ENCODE data around the gene CHRNA9.

Gene CHRNA9

GRCh38 chr4:40317916-40318658 is 17.0 kb upstream of the CHRNA9 start:
- no peak overlapping the region for H3K4me3 ChIP-seq
- DNase-seq (ENCODE audit: low spot score): no peak
- no peak for TF ChIP-seq CTCF (IDR thresholded peaks at IDR 0.05)
- no peak overlapping the region for H3K27ac ChIP-seq

- Histone ChIP-seq H3K4me3 (no peak overlapping the region), H3K27ac (no peak overlapping the region)
- no peak for TF ChIP-seq CTCF (IDR thresholded peaks at IDR 0.05)
- DNase-seq (ENCODE audit: low spot score): no peak
Measured at GRCh38 chr4:40321574-40322275, 13.4 kb upstream of the CHRNA9 start.

GRCh38 chr4:40322811-40323210 is 12.3 kb upstream of the CHRNA9 start:
- Histone ChIP-seq H3K27ac (no peak overlapping the region), H3K4me3 (no peak overlapping the region)
- DNase-seq (ENCODE audit: low spot score): no peak
- no peak for TF ChIP-seq CTCF (IDR thresholded peaks at IDR 0.05)

GRCh38 chr4:40323866-40324265 is 11.3 kb upstream of the CHRNA9 start:
- H3K27ac ChIP-seq: no peak overlapping the region
- no peak for TF ChIP-seq CTCF (IDR thresholded peaks at IDR 0.05)
- no peak for DNase-seq (ENCODE audit: low spot score)

GRCh38 chr4:40325406-40326019 is 9.6 kb upstream of the CHRNA9 start:
- DNase-seq (ENCODE audit: low spot score): no peak
- TF ChIP-seq CTCF (IDR thresholded peaks at IDR 0.05): peak; percentile 31
- Histone ChIP-seq H3K4me3 (no peak overlapping the region), H3K27ac (no peak overlapping the region)

More at GRCh38 chr4:40323866-40324265, 11.3 kb upstream of the CHRNA9 start:
- H3K4me3 ChIP-seq: no peak overlapping the region

- no peak for DNase-seq (ENCODE audit: low spot score)
- no peak overlapping the region for H3K4me3 ChIP-seq
- no peak for TF ChIP-seq CTCF (IDR thresholded peaks at IDR 0.05)
- H3K27ac ChIP-seq: no peak overlapping the region
Measured at GRCh38 chr4:40327340-40327739, 7.8 kb upstream of the CHRNA9 start.
